H1 (cell line): ENCODE results near the gene ENTREP3. TPM values are rescaled to one million over a fixed set of nuclear protein-coding genes. Genes with fewer than 3 reads are reported as not detected.
A peak's percentile ranks its signal among the peaks of the same experiment; 100 is the strongest.

ENCODE experiments used
- CTCF ChIA-PET: fragments of 300-600 bp; sonication (Branson Sonifier 250); formaldehyde crosslinking; loops from one replicate; lab custom pipeline; 2021; ENCODE audit not compliant: partially characterized antibody; lab: Charles Lee
- POLR2A ChIA-PET: fragments of 300-600 bp; sonication (Branson Sonifier 250); formaldehyde crosslinking; loops from one replicate; lab custom pipeline; 2021; ENCODE audit warnings: inconsistent platforms; ENCODE audit not compliant: partially characterized antibody; lab: Charles Lee
- DNase-seq, 2 experiments: peaks; one replicate each; pipeline versions ENCODE4 v3.0.0 to v3.0.0-alpha.2; 2010 to 2022; ENCODE audit warnings: low spot score in 2 of 2, low read depth in 1 of 2, mixed read lengths in 1 of 2
- FAIRE-seq: peaks from 2 replicates; lab custom pipeline; 2011; peaks lifted over from hg19 to GRCh38; lab: Jason Lieb, UNC
- H2AFZ ChIP-seq: 2 replicates; pipeline ENCODE4 v1.8.1; 2012; ENCODE audit warnings: low read length, inconsistent platforms
- H2AK5ac ChIP-seq: 2 replicates; pipeline ENCODE4 v1.6.1; 2013; ENCODE audit warnings: low read depth, low read length
- H2BK120ac ChIP-seq: replicated peaks from 2 replicates; pipeline ENCODE3; 2013; ENCODE audit warnings: low read depth, low read length, inconsistent platforms
- H2BK12ac ChIP-seq: 2 replicates; pipeline ENCODE4 v1.6.1; 2013; ENCODE audit warnings: low read depth, low read length
- H2BK15ac ChIP-seq: 2 replicates; pipeline ENCODE4 v1.6.1; 2013; ENCODE audit warnings: low read length
- H2BK20ac ChIP-seq: 2 replicates; pipeline ENCODE4 v1.6.1; 2013; ENCODE audit warnings: low read length
- H2BK5ac ChIP-seq: 2 replicates; pipeline ENCODE4 v1.6.1; 2013; ENCODE audit warnings: low read depth, low read length
- H3K14ac ChIP-seq: 2 replicates; pipeline ENCODE4 v1.6.1; 2013; ENCODE audit warnings: inconsistent platforms; ENCODE audit not compliant: insufficient read length
- H3K18ac ChIP-seq: 2 replicates; pipeline ENCODE4 v1.6.1; 2013; ENCODE audit warnings: low read length; ENCODE audit errors: extremely low read depth
- H3K23ac ChIP-seq: 2 replicates; pipeline ENCODE4 v1.6.1; 2013; ENCODE audit warnings: inconsistent platforms; ENCODE audit not compliant: insufficient read length
- H3K23me2 ChIP-seq: 2 replicates; pipeline ENCODE4 v1.6.1; 2013; ENCODE audit warnings: low read depth, low read length
- H3K27ac ChIP-seq: 2 replicates; pipeline ENCODE4 v1.6.1; 2011; ENCODE audit warnings: low read depth, low read length, inconsistent platforms
- H3K27me3 ChIP-seq, 4 experiments: replicated peaks in 1 of 4; 1 replicate in 1 of 4; 2 replicates in 3 of 4; pipeline versions ENCODE4 v1.6.1 to v1.8.1; 2011 to 2013; ENCODE audit warnings: low read length in 3 of 4, mild to moderate bottlenecking in 3 of 4, inconsistent platforms in 2 of 4, mixed read lengths in 2 of 4, moderate library complexity in 1 of 4; ENCODE audit not compliant: control insufficient read depth in 3 of 4, insufficient read depth in 3 of 4; ENCODE audit errors: extremely low read depth in 1 of 4
- H3K36me3 ChIP-seq, 4 experiments: 2 replicates each; pipeline versions ENCODE4 v1.6.1 to v1.8.1; 2011 to 2013; ENCODE audit warnings: mild to moderate bottlenecking in 4 of 4, low read length in 3 of 4, moderate library complexity in 2 of 4, control low read depth in 1 of 4, inconsistent platforms in 1 of 4; ENCODE audit not compliant: insufficient read depth in 4 of 4, control insufficient read depth in 2 of 4
- H3K4ac ChIP-seq: replicated peaks from 2 replicates; pipeline ENCODE3; 2013; ENCODE audit warnings: low read length, low read depth, mixed read lengths, inconsistent platforms; ENCODE audit not compliant: insufficient read length
- H3K4me1 ChIP-seq, 4 experiments: replicated peaks in 1 of 4; 1 replicate in 1 of 4; 2 replicates in 3 of 4; pipeline versions ENCODE4 v1.6.1 to v1.8.1; 2011 to 2013; ENCODE audit warnings: low read length in 3 of 4, inconsistent platforms in 2 of 4, mixed read lengths in 1 of 4; ENCODE audit not compliant: insufficient read depth in 4 of 4, control insufficient read depth in 3 of 4
- H3K4me2 ChIP-seq, 2 experiments: 2 replicates each; pipeline versions ENCODE4 v1.6.1 to v1.8.1; 2011 to 2013; ENCODE audit warnings: low read depth in 2 of 2, low read length in 2 of 2, control low read depth in 1 of 2, inconsistent platforms in 1 of 2, mild to moderate bottlenecking in 1 of 2; ENCODE audit not compliant: insufficient read depth in 1 of 2
- H3K4me3 ChIP-seq, 4 experiments: fragments of 200-600, 300-600 bp in 1 of 4; sonication (generic), shearing (Covaris generic), sonication (Bioruptor Twin) in 1 of 4; 2 replicates each; pipeline versions ENCODE4 v1.5.1 to v1.8.1; 2011 to 2016; ENCODE audit warnings: low read length in 4 of 4, low read depth in 3 of 4, control low read depth in 2 of 4, inconsistent platforms in 2 of 4, mild to moderate bottlenecking in 2 of 4, mixed read lengths in 1 of 4, moderate library complexity in 1 of 4; ENCODE audit not compliant: insufficient read depth in 2 of 4; ENCODE audit errors: extremely low read depth in 1 of 4
- H3K56ac ChIP-seq: replicated peaks from 2 replicates; pipeline ENCODE3; 2013; ENCODE audit warnings: low read depth, mild to moderate bottlenecking, mixed read lengths, low read length, inconsistent platforms; ENCODE audit not compliant: insufficient read length
- H3K79me1 ChIP-seq: 2 replicates; pipeline ENCODE4 v1.6.1; 2013; ENCODE audit warnings: low read depth, low read length, control low read depth
- H3K79me2 ChIP-seq, 2 experiments: 2 replicates each; pipeline versions ENCODE4 v1.6.1 to v1.8.1; 2012 to 2013; ENCODE audit warnings: low read length in 2 of 2, mild to moderate bottlenecking in 2 of 2, inconsistent platforms in 1 of 2; ENCODE audit not compliant: insufficient read depth in 2 of 2, control insufficient read depth in 1 of 2
- H3K9ac ChIP-seq, 4 experiments: replicated peaks in 1 of 4; 1 replicate in 1 of 4; 2 replicates in 3 of 4; pipeline versions ENCODE4 v1.6.1 to v1.8.1; 2011 to 2013; ENCODE audit warnings: low read depth in 3 of 4, low read length in 3 of 4, control low read depth in 2 of 4, mild to moderate bottlenecking in 2 of 4, moderate library complexity in 2 of 4, inconsistent platforms in 1 of 4; ENCODE audit errors: extremely low read depth in 1 of 4
- H3K9me3 ChIP-seq, 2 experiments: 2 replicates each; pipeline versions ENCODE4 v1.6.1 to v1.8.1; 2012 to 2013; ENCODE audit warnings: mild to moderate bottlenecking in 2 of 2, moderate library complexity in 2 of 2, control low read depth in 1 of 2, inconsistent platforms in 1 of 2, low read depth in 1 of 2, low read length in 1 of 2, mixed read lengths in 1 of 2; ENCODE audit not compliant: insufficient read depth in 2 of 2
- H4K20me1 ChIP-seq, 2 experiments: replicated peaks in 1 of 2; 2 replicates each; pipeline versions ENCODE3 to v1.8.1; 2011 to 2013; ENCODE audit warnings: inconsistent platforms in 2 of 2, low read length in 2 of 2, mild to moderate bottlenecking in 1 of 2; ENCODE audit not compliant: insufficient read depth in 2 of 2, control insufficient read depth in 1 of 2
- H4K5ac ChIP-seq: 2 replicates; pipeline ENCODE4 v1.6.1; 2013; ENCODE audit warnings: low read length, low read depth, mixed read lengths, inconsistent platforms; ENCODE audit not compliant: insufficient read length
- H4K8ac ChIP-seq: 2 replicates; pipeline ENCODE4 v1.8.0; 2013; ENCODE audit warnings: mild to moderate bottlenecking, moderate library complexity, low read length, inconsistent platforms; ENCODE audit not compliant: insufficient read depth; ENCODE audit errors: extremely low read depth
- H4K91ac ChIP-seq: replicated peaks from 2 replicates; pipeline ENCODE3; 2013; ENCODE audit warnings: low read length, mixed read lengths, inconsistent platforms; ENCODE audit not compliant: insufficient read length
- ASH2L ChIP-seq: fragments of 200-600, 300-600 bp; sonication (generic); IDR thresholded peaks from one replicate; pipeline ENCODE4 v1.7.1; 2017; ENCODE audit warnings: low read length
- HDAC6 ChIP-seq: IDR thresholded peaks from one replicate; pipeline ENCODE4 v1.7.1; 2012; ENCODE audit warnings: low read depth, mild to moderate bottlenecking, inconsistent platforms, low read length, moderate library complexity
- TAF1 ChIP-seq: IDR thresholded peaks from 2 replicates; pipeline ENCODE4 v1.6.1; 2011; ENCODE audit warnings: mild to moderate bottlenecking, low read depth, low read length
- WGBS, 2 experiments: shearing (Covaris generic) in 1 of 2; methylation state at CpG; one replicate each; pipeline versions ENCODE4 v1.1.6 to v1.1.7; 2013 to 2015; ENCODE audit warnings: low lambda C conversion rate in 2 of 2, mixed read lengths in 2 of 2, inconsistent platforms in 1 of 2, low coverage in 1 of 2, missing lambda C conversion rate in 1 of 2; ENCODE audit not compliant: insufficient replicate concordance in 2 of 2, insufficient coverage in 1 of 2, insufficient read length in 1 of 2; ENCODE audit errors: extremely low coverage in 1 of 2, missing lambda C conversion rate in 1 of 2; 5-methylcytosine and 5-hydroxymethylcytosine counted together
- long read RNA-seq, 2 experiments: library from RNA in 1 of 2; library from capped mRNA in 1 of 2; stranded (forward); transcript quantifications; one replicate each; pipeline ENCODE4 v2.0.0, GENCODE V29; 2021; ENCODE audit warnings: inconsistent platforms in 1 of 2
- polyA minus RNA-seq, 3 experiments: library from RNA; depleted of rRNA, polyadenylated mRNA; stranded (reverse); fragments of >200 nt; gene quantifications; 1 replicate in 2 of 3; 2 replicates in 1 of 3; pipeline ENCODE4 v1.2.3, GENCODE V29; 2011
- polyA plus RNA-seq, 7 experiments: library from polyadenylated mRNA; depleted of rRNA in 3 of 7; stranded (reverse) in 5 of 7; unstranded in 2 of 7; fragments of >200 nt in 5 of 7; fragments of 200-250 nt in 2 of 7; gene quantifications; 1 replicate in 5 of 7; 2 replicates in 1 of 7; 4 replicates in 1 of 7; pipeline versions ENCODE4 v1.2.1 to v1.2.3, GENCODE V29; 2011 to 2013; ENCODE audit warnings: missing spikeins in 2 of 7, mixed read lengths in 2 of 7
- total RNA-seq: library from RNA; stranded (reverse); fragmentation: NEBNext Ultra II Directional; extraction: Animal tissue kit (Norgen Biotek cat#: 25700); gene quantifications from 2 replicates; pipeline ENCODE4 v1.2.1, GENCODE V29; 2021

Gene ENTREP3, protein sequence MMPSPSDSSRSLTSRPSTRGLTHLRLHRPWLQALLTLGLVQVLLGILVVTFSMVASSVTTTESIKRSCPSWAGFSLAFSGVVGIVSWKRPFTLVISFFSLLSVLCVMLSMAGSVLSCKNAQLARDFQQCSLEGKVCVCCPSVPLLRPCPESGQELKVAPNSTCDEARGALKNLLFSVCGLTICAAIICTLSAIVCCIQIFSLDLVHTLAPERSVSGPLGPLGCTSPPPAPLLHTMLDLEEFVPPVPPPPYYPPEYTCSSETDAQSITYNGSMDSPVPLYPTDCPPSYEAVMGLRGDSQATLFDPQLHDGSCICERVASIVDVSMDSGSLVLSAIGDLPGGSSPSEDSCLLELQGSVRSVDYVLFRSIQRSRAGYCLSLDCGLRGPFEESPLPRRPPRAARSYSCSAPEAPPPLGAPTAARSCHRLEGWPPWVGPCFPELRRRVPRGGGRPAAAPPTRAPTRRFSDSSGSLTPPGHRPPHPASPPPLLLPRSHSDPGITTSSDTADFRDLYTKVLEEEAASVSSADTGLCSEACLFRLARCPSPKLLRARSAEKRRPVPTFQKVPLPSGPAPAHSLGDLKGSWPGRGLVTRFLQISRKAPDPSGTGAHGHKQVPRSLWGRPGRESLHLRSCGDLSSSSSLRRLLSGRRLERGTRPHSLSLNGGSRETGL
- total RNA-seq (52.2 and 55.4 TPM in 2 replicates), polyA plus RNA-seq (2011; rRNA removed) (22.8 and 39.1 TPM in 2 replicates), polyA minus RNA-seq (2011; rRNA and poly(A)+ RNA removed) (8.3 and 11.1 TPM in 2 replicates)
- 16.5 TPM for polyA plus RNA-seq (2011; cell fraction: cytosol; rRNA removed)
- polyA plus RNA-seq (2011; cell fraction: nucleus; rRNA removed) = 58.2 TPM
- 39.5 to 52.0 TPM (median 47.1 TPM) in 4 replicates for polyA plus RNA-seq (2012, experiment 1 of 2)
- polyA plus RNA-seq (2012, experiment 2 of 2) = 47.8 TPM
- polyA plus RNA-seq (2013, experiment 1 of 2) = 38.5 TPM
- polyA plus RNA-seq (2013, experiment 2 of 2) = 41.8 TPM
- polyA minus RNA-seq (2011; cell fraction: cytosol; rRNA and poly(A)+ RNA removed) = 22.6 TPM
- polyA minus RNA-seq (2011; cell fraction: nucleus; rRNA and poly(A)+ RNA removed) = 19.6 TPM
- long read RNA-seq, experiment 1, transcript FAM189B-201 (9 exons, 2,379 nt) = minor isoform, 6 of 68 reads
- long read RNA-seq, experiment 1, transcript FAM189B-202 (12 exons, 3,082 nt) = major isoform, 13 of 68 reads
- long read RNA-seq, experiment 1, partial matches to known transcripts = 33 of 68 reads
- long read RNA-seq, experiment 1, other reads (novel, unspliced or antisense) = 15 of 68 reads
- long read RNA-seq, experiment 2, partial matches to known transcripts = 1 of 1 reads
- long read RNA-seq, experiment 2, other reads (novel, unspliced or antisense) = 0 of 1 reads

DNA sequence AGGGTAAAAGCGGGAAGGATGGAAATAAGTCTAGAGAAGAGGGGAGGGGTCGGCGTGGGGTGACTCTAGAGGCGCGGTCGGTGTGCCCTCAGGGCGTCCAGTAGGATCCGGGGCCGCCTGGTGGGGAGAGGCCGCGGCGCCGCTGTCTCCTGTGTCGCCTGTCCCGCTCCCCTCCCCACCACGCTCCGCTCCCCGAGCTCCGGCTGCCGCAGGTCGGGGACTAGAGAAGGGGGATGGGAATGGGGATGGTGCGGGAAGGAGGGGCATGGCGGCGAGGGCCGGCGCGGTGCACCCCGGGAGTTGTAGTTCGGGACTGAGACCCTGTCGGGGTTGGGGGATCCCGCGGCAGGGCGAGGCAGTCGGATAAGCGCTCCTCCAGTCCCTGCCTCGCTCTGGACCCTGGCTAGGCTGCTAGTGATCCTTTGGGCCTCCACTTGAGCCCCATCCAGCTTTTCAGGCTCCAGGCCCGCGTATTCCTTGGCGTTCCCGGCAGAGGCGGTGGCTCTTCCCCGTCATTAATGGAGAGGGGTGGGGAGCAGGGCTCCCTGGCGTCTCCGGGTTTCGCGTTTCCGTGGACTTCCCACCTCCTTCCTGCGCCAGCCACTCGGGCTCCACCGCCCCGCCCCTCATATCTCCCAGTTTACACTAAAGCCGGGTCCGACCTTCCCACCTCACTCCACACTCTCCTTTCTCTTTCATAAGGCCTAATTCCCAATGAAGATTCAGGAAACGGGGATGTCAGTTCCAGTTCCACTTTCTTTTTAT, at the start of gene ENTREP3:
Gene ENTREP3 (minus strand): TSS at position 241 of the 765 bp plus-strand sequence. CDS start 606 bp downstream, outside the sequence.
- no peaks in the 10 kb centered on the region for H3K9me3 ChIP-seq
- H2BK120ac ChIP-seq = no peak within 1 kb of the TSS
- no peak within 1 kb of the TSS for H2BK20ac ChIP-seq
- H3K79me1 ChIP-seq = 0 out of 2 replicates have a peak, but pooled peaks cover 2% of the 10 kb centered on the region
- H3K18ac ChIP-seq = peak within 1 kb of the TSS; percentile 95
- H2BK12ac ChIP-seq = peak within 1 kb of the TSS; percentile 50; the same call in 1 of the 2 replicates
- H2BK15ac ChIP-seq = peak within 1 kb of the TSS; percentile 81
- DNase-seq = peak; percentile 61 to 96
- H2AK5ac ChIP-seq = peak within 1 kb of the TSS; percentile 85; the same call in 1 of the 2 replicates
- H3K56ac ChIP-seq = peak within 1 kb of the TSS; percentile 70
- H3K27ac ChIP-seq = no peak within 1 kb of the TSS
- no peak for FAIRE-seq
- H3K27me3 ChIP-seq = no peaks in the 10 kb centered on the region
- H3K4ac ChIP-seq = peak within 1 kb of the TSS; percentile 66
- H2AFZ ChIP-seq = no peak within 1 kb of the TSS
- H4K20me1 ChIP-seq = peaks cover 0 to 4% of the 10 kb centered on the region in 2 experiments
- peak within 1 kb of the TSS; percentile 79 to 88 for H3K4me2 ChIP-seq
- H3K4me1 ChIP-seq = peaks cover 0 to 26% (median 16%) of the 10 kb centered on the region in 4 experiments; a peak in 6 of 7 replicates
- peak within 1 kb of the TSS; percentile 21 for H3K14ac ChIP-seq
- no peak within 1 kb of the TSS for H3K23ac ChIP-seq
- H4K91ac ChIP-seq = peak within 1 kb of the TSS; percentile 87
- peaks cover 12% of the 10 kb centered on the region; the same call in 1 of the 2 replicates for H3K23me2 ChIP-seq
- H3K4me3 ChIP-seq = peak within 1 kb of the TSS; percentile 57 to 91 (median 76)
- CTCF ChIA-PET = interaction anchor here (0.6 to 15.2 kb wide), 9 partner anchors 8 to 1205 kb away, joined by 3 to 227 read pairs (median 3); partner anchors contain the start of genes CLK2, FDPS and RUSC1
- 7% methylated on average over 19 of the region's 54 CpGs; no CpG with 5 or more reads in 1 of the 2 experiments for WGBS, 2 experiments
- H4K8ac ChIP-seq = peak within 1 kb of the TSS; percentile 45
- peaks cover 0 to 6% (median 2%) of the 10 kb centered on the region in 4 experiments; a peak in 2 of 8 replicates for H3K36me3 ChIP-seq
- POLR2A ChIA-PET = interaction anchor here (0.7 to 3.0 kb wide), 14 partner anchors 10 to 68 kb away, joined by 3 to 19 read pairs (median 6); partner anchors contain the start of genes CLK2, HCN3, MTX1 and RUSC1
- H4K5ac ChIP-seq = peak within 1 kb of the TSS; percentile 63
- H2BK5ac ChIP-seq = peak within 1 kb of the TSS; percentile 81
- peak within 1 kb of the TSS; percentile 14 to 75 (median 37); a peak in 6 of 7 replicates for H3K9ac ChIP-seq
- H3K79me2 ChIP-seq = 0 out of 4 replicates have a peak, but pooled peaks cover 0 to 6% of the 10 kb centered on the region in 2 experiments
- TF ChIP-seq HDAC6 = no peak
- TF ChIP-seq TAF1 = peak; percentile 65
- peak; percentile 25 for TF ChIP-seq ASH2L
